Measurements from ENCODE around the gene SPATA31E1.

GRCh38 chr9:87887661-87888480, 5.2 kb downstream of the SPATA31E1 start:
- TF ChIP-seq CTCF (optimal IDR thresholded peaks at IDR 0.05 in 1 of 3, IDR thresholded peaks at IDR 0.05 in 1 of 3, conservative IDR thresholded peaks at IDR 0.05 in 1 of 3; ENCODE audit: extremely low read depth in 1 of 3, insufficient read depth in 2 of 3, low read length in 3 of 3) (no peak), EZH2 (IDR thresholded peaks at IDR 0.05; ENCODE audit: low read length) (no peak)
